Gastrocnemius medialis (tissue), 4 donors: ENCODE data around the gene C2orf78. TPM values are rescaled to one million over a fixed set of nuclear protein-coding genes. Genes with fewer than 3 reads are reported as not detected.

Experiments used
- ATAC-seq, 2 donors: fragments of 150-250 bp; one replicate each; pipeline ENCODE4 v1.9.1; 2016
- DNase-seq, 2 donors: peaks; one replicate each; pipeline ENCODE4 v3.0.0-alpha.2; 2019
- H3K27ac ChIP-seq, 4 donors: fragments of 200-600 bp; sonication (generic); 1 replicate in 1 of 4; 2 replicates in 3 of 4; pipeline ENCODE4 v1.5.1; 2016 to 2018; ENCODE audit warnings: mild to moderate bottlenecking in 2 of 4, moderate library complexity in 1 of 4
- H3K27me3 ChIP-seq, 3 donors: fragments of 200-600 bp; sonication (generic) in 2 of 3; 1 replicate in 1 of 3; 2 replicates in 2 of 3; pipeline versions ENCODE4 v1.5.1 to v1.6.0; 2016 to 2019; ENCODE audit warnings: mild to moderate bottlenecking in 1 of 3, moderate library complexity in 1 of 3
- H3K36me3 ChIP-seq, 2 donors: fragments of 200-600 bp; sonication (generic) in 1 of 2; one replicate each; pipeline ENCODE4 v1.5.1; 2017 to 2018
- H3K4me1 ChIP-seq, 2 donors: fragments of 200-600 bp; sonication (generic) in 1 of 2; one replicate each; pipeline ENCODE4 v1.5.1; 2016 to 2017; ENCODE audit warnings: mild to moderate bottlenecking in 2 of 2
- H3K4me3 ChIP-seq, 4 donors: fragments of 200-600 bp; sonication (generic) in 3 of 4; 1 replicate in 1 of 4; 2 replicates in 3 of 4; pipeline ENCODE4 v1.5.1; 2016 to 2019; ENCODE audit warnings: mild to moderate bottlenecking in 2 of 4
- H3K9me3 ChIP-seq, 3 donors: fragments of 200-600 bp; sonication (generic) in 2 of 3; 1 replicate in 1 of 3; 2 replicates in 2 of 3; pipeline ENCODE4 v1.5.1; 2016 to 2019
- CTCF ChIP-seq, 5 experiments: fragments of 450-650 bp in 3 of 5; fragments of 200-600 bp in 2 of 5; sonication (generic) in 2 of 5; IDR thresholded peaks in 4 of 5; conservative IDR thresholded peaks in 1 of 5; 1 replicate in 4 of 5; 2 replicates in 1 of 5; pipeline ENCODE4 v1.5.1; 2016 to 2019; ENCODE audit warnings: antibody characterized with exemption in 5 of 5, mild to moderate bottlenecking in 3 of 5, moderate library complexity in 3 of 5
- POLR2A ChIP-seq, 2 donors: fragments of 450-650 bp; IDR thresholded peaks; one replicate each; pipeline ENCODE4 v1.6.1; 2017; ENCODE audit warnings: antibody characterized with exemption in 2 of 2, mild to moderate bottlenecking in 2 of 2, moderate library complexity in 2 of 2
- in situ Hi-C, 4 donors: fragments of 200-750 bp; cut with MboI; loops; one replicate each; pipeline versions ENCODE4 v1.15.0 to v1.8.0; 2017; ENCODE audit warnings: low sequenced_read_pairs in 4 of 4
- intact Hi-C: fragments of 100-400 bp; cut with DNase I; formaldehyde crosslinking; loops from one replicate; pipeline ENCODE4 v1.15.1; 2023; ENCODE audit warnings: low total_unique reads
- total RNA-seq, 4 donors: library from RNA; depleted of rRNA; stranded (reverse); fragments of >200 nt; gene quantifications; one replicate each; pipeline versions ENCODE4 v1.1.0 to v1.2.3, GENCODE V29; 2016

C2orf78 gene
- total RNA-seq, 4 donors from 2014 or later = 0.16 TPM; not detected in 3

GRCh38 chr2:73841912-73842738 lies 58.1 kb downstream of the C2orf78 start:
- no peak for DNase-seq
- Histone ChIP-seq H3K27ac (peak overlapping the region in 1 of 4 donors; percentile 27), H3K9me3 (no peaks in the 10 kb centered on the region), H3K27me3 (no peaks in the 10 kb centered on the region), H3K4me1 (peaks cover 28 to 31% of the 10 kb centered on the region in 2 donors), H3K4me3 (no peak overlapping the region), H3K36me3 (peaks cover 3 to 32% of the 10 kb centered on the region in 2 donors)
- ATAC-seq = no peak
- TF ChIP-seq CTCF (IDR thresholded peaks at IDR 0.05 in 4 of 5, conservative IDR thresholded peaks at IDR 0.05 in 1 of 5) (no peak), POLR2A (IDR thresholded peaks at IDR 0.05) (no peak)
- intact Hi-C loops (no loop called here), in situ Hi-C loops (loop anchor here in 1 of 4 donors (25.0 kb wide), 1 partner anchor 320 kb away; no protein-coding TSS in a partner anchor)

- TF ChIP-seq CTCF (IDR thresholded peaks at IDR 0.05 in 4 of 5, conservative IDR thresholded peaks at IDR 0.05 in 1 of 5) = no peak
- TF ChIP-seq POLR2A (IDR thresholded peaks at IDR 0.05) = no peak
- H3K27me3 ChIP-seq = no peaks in the 10 kb centered on the region
- peaks cover 3 to 38% of the 10 kb centered on the region in 2 donors for H3K36me3 ChIP-seq
- DNase-seq = no peak
- ATAC-seq = no peak
- intact Hi-C loops = no loop called here
- no peak overlapping the region for H3K4me3 ChIP-seq
- H3K4me1 ChIP-seq = peaks cover 26 to 29% of the 10 kb centered on the region in 2 donors
- in situ Hi-C loops = loop anchor here in 1 of 4 donors (25.0 kb wide), 1 partner anchor 320 kb away; no protein-coding TSS in a partner anchor
- no peaks in the 10 kb centered on the region for H3K9me3 ChIP-seq
- peak overlapping the region in 2 of 4 donors; percentile 14 to 27 for H3K27ac ChIP-seq
Measured at GRCh38 chr2:73842739-73843019, 58.7 kb downstream of the C2orf78 start.

GRCh38 chr2:73844087-73844486 lies 60.1 kb downstream of the C2orf78 start:
- intact Hi-C loops = no loop called here
- no peak overlapping the region for H3K27ac ChIP-seq
- H3K36me3 ChIP-seq = peaks cover 3 to 52% of the 10 kb centered on the region in 2 donors
- TF ChIP-seq POLR2A (IDR thresholded peaks at IDR 0.05) (no peak), CTCF (IDR thresholded peaks at IDR 0.05 in 4 of 5, conservative IDR thresholded peaks at IDR 0.05 in 1 of 5) (no peak)
- H3K27me3 ChIP-seq = no peaks in the 10 kb centered on the region
- H3K4me1 ChIP-seq = peaks cover 12 to 15% of the 10 kb centered on the region in 2 donors
- ATAC-seq = no peak
- no peak overlapping the region for H3K4me3 ChIP-seq
- in situ Hi-C loops = loop anchor here in 1 of 4 donors (25.0 kb wide), 1 partner anchor 318 kb away; no protein-coding TSS in a partner anchor
- H3K9me3 ChIP-seq = no peaks in the 10 kb centered on the region
- DNase-seq = no peak

- DNase-seq (no peak), ATAC-seq (no peak)
- in situ Hi-C loops = no loop called here
- H3K4me3 ChIP-seq = no peak overlapping the region
- H3K27me3 ChIP-seq = no peaks in the 10 kb centered on the region
- H3K27ac ChIP-seq = no peak overlapping the region
- no peaks in the 10 kb centered on the region for H3K9me3 ChIP-seq
- peaks cover 3 to 98% of the 10 kb centered on the region in 2 donors for H3K36me3 ChIP-seq
- intact Hi-C loops = no loop called here
- TF ChIP-seq POLR2A (IDR thresholded peaks at IDR 0.05) (no peak), CTCF (IDR thresholded peaks at IDR 0.05 in 4 of 5, conservative IDR thresholded peaks at IDR 0.05 in 1 of 5) (no peak)
- no peaks in the 10 kb centered on the region for H3K4me1 ChIP-seq
Measured at GRCh38 chr2:73850009-73850408, 66.0 kb downstream of the C2orf78 start.
